Measurements from ENCODE around the gene CELSR2. TPM values are rescaled to one million over a fixed set of nuclear protein-coding genes. Genes with fewer than 3 reads are reported as not detected.
A peak's percentile ranks its signal among the peaks of the same experiment; 100 is the strongest.

CELSR2 gene, protein sequence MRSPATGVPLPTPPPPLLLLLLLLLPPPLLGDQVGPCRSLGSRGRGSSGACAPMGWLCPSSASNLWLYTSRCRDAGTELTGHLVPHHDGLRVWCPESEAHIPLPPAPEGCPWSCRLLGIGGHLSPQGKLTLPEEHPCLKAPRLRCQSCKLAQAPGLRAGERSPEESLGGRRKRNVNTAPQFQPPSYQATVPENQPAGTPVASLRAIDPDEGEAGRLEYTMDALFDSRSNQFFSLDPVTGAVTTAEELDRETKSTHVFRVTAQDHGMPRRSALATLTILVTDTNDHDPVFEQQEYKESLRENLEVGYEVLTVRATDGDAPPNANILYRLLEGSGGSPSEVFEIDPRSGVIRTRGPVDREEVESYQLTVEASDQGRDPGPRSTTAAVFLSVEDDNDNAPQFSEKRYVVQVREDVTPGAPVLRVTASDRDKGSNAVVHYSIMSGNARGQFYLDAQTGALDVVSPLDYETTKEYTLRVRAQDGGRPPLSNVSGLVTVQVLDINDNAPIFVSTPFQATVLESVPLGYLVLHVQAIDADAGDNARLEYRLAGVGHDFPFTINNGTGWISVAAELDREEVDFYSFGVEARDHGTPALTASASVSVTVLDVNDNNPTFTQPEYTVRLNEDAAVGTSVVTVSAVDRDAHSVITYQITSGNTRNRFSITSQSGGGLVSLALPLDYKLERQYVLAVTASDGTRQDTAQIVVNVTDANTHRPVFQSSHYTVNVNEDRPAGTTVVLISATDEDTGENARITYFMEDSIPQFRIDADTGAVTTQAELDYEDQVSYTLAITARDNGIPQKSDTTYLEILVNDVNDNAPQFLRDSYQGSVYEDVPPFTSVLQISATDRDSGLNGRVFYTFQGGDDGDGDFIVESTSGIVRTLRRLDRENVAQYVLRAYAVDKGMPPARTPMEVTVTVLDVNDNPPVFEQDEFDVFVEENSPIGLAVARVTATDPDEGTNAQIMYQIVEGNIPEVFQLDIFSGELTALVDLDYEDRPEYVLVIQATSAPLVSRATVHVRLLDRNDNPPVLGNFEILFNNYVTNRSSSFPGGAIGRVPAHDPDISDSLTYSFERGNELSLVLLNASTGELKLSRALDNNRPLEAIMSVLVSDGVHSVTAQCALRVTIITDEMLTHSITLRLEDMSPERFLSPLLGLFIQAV (N-terminal part only)
- under 1 TPM in 2 of 6 donors, not detected in 4; 0.06 to 0.17 TPM for polyA plus RNA-seq (ENCODE audit: low read depth in 6 of 6)

DNA sequence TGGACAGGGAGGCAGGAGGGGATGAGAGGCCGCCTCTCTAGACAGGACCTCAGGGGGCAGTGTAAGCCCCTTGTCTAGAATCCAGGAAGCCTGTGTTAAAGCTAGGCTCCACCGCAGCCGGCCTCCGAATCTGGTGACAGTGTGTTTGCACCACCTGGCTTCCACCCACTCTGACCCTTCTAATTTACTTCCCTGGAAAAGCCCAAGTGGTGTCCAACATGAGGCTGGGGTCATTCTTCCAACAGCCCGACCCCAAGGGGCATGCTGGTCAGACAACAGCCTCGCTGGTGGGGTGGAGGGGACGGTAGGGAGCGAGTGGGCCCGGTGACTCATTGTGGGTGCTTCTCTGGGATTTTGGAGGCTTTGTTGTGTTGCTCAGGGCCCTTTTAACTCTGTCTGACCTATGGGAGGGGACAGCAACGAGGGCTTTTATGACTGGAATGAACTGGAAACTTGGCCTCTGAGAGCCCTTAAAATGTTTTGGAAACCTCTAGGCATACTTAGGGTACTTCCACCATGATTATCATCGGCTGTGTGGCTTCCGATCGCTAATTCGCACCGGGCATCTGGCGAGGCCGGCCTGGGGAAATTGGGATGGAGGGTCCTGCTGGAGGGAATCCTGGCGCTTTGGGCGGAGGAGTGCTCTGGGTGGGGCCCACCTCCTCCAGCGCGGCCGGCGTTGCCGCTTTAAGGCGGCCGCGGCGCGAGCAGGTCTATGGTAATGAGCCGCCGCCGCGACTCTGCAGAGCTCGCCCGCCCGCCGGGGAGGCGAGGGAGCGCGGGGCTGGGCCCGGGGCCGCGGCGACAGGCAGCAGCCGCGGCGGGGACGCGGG, at the start of gene CELSR2:
TSS of gene CELSR2 (plus strand) at position 743 of the 833 bp plus-strand sequence. CDS start 541 bp downstream, outside the sequence.
- ATAC-seq (ENCODE audit: low read depth in 2 of 2) (peak; percentile 90), DNase-seq (peak; percentile 57)
- Mint-ChIP-seq H3K36me3 (no peaks in the 10 kb centered on the region), H3K4me1 (peaks cover 9 to 25% (median 11%) of the 10 kb centered on the region in 3 donors), H3K27ac (no peak within 1 kb of the TSS), H3K27me3 (peaks cover 25 to 59% (median 44%) of the 10 kb centered on the region in 3 donors), H3K4me3 (peak within 1 kb of the TSS; percentile 71 to 84 (median 76)), H3K9me3 (no peaks in the 10 kb centered on the region)

DNA sequence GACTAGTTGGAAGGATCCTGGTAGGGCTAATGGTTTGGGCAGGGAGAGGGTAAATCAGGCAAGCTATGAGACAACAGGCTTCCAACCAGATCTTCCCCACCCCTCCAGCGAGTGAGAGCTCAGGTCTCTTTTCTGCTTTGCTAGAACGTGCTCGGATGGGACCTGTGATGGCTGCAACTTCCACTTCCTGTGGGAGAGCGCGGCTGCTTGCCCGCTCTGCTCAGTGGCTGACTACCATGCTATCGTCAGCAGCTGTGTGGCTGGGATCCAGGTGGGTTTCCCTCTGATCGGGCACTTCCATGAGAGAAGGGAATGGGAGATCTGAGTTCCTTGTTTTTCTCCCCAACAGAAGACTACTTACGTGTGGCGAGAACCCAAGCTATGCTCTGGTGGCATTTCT, 49.6 kb upstream of the CELSR2 start:
- no peak for DNase-seq
- H3K27me3 Mint-ChIP-seq, result peaks cover 0 to 22% (median 0%) of the 10 kb centered on the region in 3 donors

DNA sequence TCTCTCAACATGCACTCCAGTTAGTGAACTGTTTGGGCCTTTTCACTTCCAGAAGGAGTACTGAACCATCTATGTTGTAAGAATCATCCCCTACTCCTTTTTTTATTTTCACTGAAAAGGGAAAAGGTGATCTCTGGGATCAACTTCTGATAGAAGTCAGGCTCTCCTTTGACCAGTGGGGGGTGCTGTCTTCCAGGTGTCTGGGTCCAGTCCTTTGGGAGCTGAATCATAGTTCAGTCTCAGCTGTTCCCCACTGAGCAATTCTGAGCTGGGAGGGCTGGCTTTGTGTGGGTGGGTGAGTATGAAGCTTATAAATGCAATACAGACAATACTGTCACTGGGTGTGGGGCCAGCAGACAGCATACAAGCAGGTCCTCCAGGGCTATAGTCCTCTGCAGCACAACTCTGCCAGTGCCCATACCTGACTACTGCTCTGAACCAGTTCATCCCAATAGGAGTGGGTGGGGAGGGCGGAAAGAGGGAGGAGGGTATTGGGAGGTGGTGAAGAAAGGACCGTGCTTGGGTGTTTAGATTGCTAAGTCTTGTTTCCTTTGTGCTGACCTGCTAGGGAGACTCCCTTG, 48.1 kb upstream of the CELSR2 start:
- ATAC-seq (ENCODE audit: low read depth in 2 of 2) (no peak), DNase-seq (no peak)
- H3K9me3 Mint-ChIP-seq, result no peaks in the 10 kb centered on the region
- H3K4me3 Mint-ChIP-seq, result peak overlapping the region in 1 of 8 donors; percentile 52
- H3K4me1 Mint-ChIP-seq, result peaks cover 4 to 19% (median 17%) of the 10 kb centered on the region in 3 donors
- no peaks in the 10 kb centered on the region for H3K36me3 Mint-ChIP-seq
- no peak overlapping the region for H3K27ac Mint-ChIP-seq
- peaks cover 0 to 22% (median 0%) of the 10 kb centered on the region in 3 donors for H3K27me3 Mint-ChIP-seq

More for the DNA sequence above, 49.6 kb upstream of the CELSR2 start:
- peak in 1 of 2 donors; percentile 48 for ATAC-seq (ENCODE audit: low read depth in 2 of 2)
- Mint-ChIP-seq H3K27ac (peak overlapping the region in 1 of 6 donors; percentile 27), H3K9me3 (no peaks in the 10 kb centered on the region), H3K36me3 (no peaks in the 10 kb centered on the region), H3K4me3 (peak overlapping the region in 6 of 8 donors; percentile 15 to 62 (median 40)), H3K4me1 (peaks cover 4 to 19% (median 17%) of the 10 kb centered on the region in 3 donors)

DNA sequence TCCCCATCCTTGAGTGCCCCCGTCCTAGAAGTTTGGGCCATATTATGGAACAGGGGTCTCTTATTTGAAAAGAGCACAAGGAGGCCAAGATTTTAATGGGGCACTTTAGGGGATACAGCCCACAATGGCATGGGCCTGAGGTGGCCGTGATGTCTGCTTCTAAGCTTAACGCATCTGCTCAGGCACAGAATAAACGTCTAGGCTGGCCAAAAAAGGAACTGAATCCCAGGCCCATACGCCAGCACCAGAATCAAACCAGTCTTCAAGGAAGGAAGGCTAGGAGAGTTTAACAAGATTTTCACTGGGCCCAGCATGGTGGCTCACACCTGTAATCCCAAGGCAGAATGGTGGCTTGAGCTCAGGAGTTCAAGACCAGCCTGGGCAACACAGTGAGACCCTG, 44.9 kb upstream of the CELSR2 start:
- no peak overlapping the region for H3K4me3 Mint-ChIP-seq

DNA sequence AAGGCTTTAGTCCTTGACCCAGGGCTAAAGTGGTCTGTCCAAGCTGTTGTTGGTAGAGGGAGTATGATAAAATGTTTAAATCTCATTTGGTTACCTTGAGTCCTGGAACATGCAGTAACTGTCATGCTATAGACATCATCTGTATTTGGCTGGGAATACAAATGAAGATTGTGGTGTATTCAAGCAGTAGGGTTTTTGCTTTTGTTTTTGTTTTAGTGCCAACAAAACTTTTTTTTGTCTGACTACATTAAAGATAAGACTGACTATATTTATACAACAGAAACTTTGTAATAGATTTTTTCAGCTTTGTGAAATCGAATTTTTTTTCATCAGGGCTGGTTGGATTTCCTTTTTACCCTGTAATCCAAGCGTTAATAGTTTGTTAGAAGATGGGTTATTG, 43.0 kb upstream of the CELSR2 start:
- no peak overlapping the region for H3K27ac Mint-ChIP-seq
- ATAC-seq (ENCODE audit: low read depth in 2 of 2) (no peak), DNase-seq (no peak)
- H3K27me3 Mint-ChIP-seq, result peaks cover 0 to 13% (median 0%) of the 10 kb centered on the region in 3 donors
- no peak overlapping the region for H3K4me3 Mint-ChIP-seq
- no peaks in the 10 kb centered on the region for H3K9me3 Mint-ChIP-seq
- no peaks in the 10 kb centered on the region for H3K36me3 Mint-ChIP-seq
- H3K4me1 Mint-ChIP-seq, result peaks cover 5 to 7% (median 5%) of the 10 kb centered on the region in 3 donors

More for the DNA sequence above, 44.9 kb upstream of the CELSR2 start:
- no peaks in the 10 kb centered on the region for H3K9me3 Mint-ChIP-seq
- no peaks in the 10 kb centered on the region for H3K36me3 Mint-ChIP-seq
- ATAC-seq (ENCODE audit: low read depth in 2 of 2) (peak; percentile 75 to 80), DNase-seq (no peak)
- peaks cover 5 to 14% (median 11%) of the 10 kb centered on the region in 3 donors for H3K4me1 Mint-ChIP-seq
- peak overlapping the region in 4 of 6 donors; percentile 31 to 65 (median 44) for H3K27ac Mint-ChIP-seq
- H3K27me3 Mint-ChIP-seq, result peaks cover 0 to 18% (median 0%) of the 10 kb centered on the region in 3 donors

DNA sequence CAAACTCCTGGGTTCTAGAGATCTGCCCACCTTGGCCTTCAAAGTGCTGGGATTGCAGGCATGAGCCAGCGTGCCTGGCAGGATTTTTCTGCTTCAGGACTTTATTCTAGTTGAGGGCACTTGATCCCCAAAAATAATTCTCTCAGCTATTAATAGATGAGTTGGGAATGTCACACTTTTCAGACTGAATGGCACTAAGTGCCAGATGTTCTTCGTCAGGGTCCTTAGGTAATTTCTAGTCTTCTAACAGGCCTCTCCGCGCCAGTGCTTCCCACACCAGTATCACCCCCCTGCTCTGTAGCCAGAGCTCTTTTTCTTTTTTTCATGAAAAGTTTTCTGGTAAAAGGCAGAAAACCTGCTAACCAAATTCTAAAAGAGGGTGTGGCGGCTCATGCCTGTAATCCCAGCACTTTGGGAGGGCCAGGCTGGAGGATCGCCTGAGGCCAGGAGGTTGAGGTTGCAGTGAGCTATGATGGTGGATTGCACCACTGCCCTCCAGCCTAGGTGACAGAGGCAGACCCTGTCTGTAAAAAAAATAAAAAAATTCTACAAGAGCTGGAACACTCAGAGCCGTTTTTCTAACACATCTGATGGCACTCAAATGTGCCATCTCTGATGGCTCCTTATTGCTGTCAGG, 41.8 kb upstream of the CELSR2 start:
- H3K4me1 Mint-ChIP-seq, result peaks cover 5 to 7% (median 5%) of the 10 kb centered on the region in 3 donors
- no peak overlapping the region for H3K4me3 Mint-ChIP-seq
- H3K27ac Mint-ChIP-seq, result no peak overlapping the region
- no peaks in the 10 kb centered on the region for H3K36me3 Mint-ChIP-seq
- ATAC-seq (ENCODE audit: low read depth in 2 of 2), result no peak
- DNase-seq, result no peak
- H3K9me3 Mint-ChIP-seq, result no peaks in the 10 kb centered on the region
- peaks cover 0 to 13% (median 0%) of the 10 kb centered on the region in 3 donors for H3K27me3 Mint-ChIP-seq

DNA sequence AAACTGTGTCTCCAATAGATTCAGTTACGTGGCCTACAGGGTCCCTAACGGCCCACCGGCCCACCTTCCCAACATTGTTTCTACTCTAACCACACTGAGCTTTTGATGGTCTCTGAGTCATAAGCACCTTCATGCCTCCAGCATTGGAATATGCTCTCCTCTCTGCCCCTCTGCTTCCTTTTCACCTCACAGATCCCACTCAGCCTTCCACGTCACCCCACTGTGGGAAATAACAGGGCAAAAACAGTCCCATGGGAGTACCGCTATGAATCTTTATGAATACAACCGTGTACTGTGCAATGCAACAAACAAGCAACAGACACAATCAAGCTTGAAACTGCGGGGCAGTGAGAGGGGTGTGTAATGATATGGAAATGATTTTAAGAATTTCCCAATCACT, 40.9 kb upstream of the CELSR2 start:
- peaks cover 0 to 8% (median 0%) of the 10 kb centered on the region in 3 donors for H3K27me3 Mint-ChIP-seq
- H3K27ac Mint-ChIP-seq, result peak overlapping the region in 1 of 6 donors; percentile 51
- H3K4me3 Mint-ChIP-seq, result peak overlapping the region in 1 of 8 donors; percentile 17
- DNase-seq, result no peak
- H3K4me1 Mint-ChIP-seq, result peaks cover 5 to 7% (median 7%) of the 10 kb centered on the region in 3 donors
- no peaks in the 10 kb centered on the region for H3K36me3 Mint-ChIP-seq
- no peak for ATAC-seq (ENCODE audit: low read depth in 2 of 2)
- H3K9me3 Mint-ChIP-seq, result no peaks in the 10 kb centered on the region

DNA sequence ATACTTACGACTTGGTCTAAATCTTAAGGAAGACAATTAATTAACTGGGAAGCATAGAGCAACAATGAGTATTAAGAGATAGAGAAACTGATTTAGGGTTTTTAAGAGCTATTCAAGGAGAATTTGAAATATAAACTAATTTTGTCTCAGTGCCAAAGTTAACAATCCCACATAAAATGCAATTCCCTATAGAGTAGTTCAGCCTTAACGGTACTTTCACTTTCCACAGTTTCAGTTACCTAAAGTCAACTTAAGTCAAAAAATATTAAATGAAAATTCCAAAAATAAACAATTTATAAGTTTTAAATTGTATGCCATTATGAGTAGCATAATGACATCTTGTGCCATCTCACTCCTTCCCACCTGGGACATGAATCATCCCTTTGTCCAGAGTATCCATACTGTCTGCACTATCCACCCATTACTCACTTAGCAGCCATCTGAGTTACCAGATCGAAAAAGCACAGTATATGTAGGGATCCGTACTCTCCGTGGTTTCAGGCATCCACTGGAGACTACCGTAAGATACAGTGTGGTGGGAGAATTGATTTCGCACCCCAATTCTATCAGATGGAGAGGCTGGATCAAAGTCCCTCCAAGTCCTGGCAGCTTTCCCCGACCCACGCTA, 40.4 kb upstream of the CELSR2 start:
- ATAC-seq (ENCODE audit: low read depth in 2 of 2) (no peak), DNase-seq (no peak)
- Mint-ChIP-seq H3K27ac (no peak overlapping the region), H3K9me3 (no peaks in the 10 kb centered on the region), H3K36me3 (no peaks in the 10 kb centered on the region), H3K4me1 (peaks cover 5 to 8% (median 7%) of the 10 kb centered on the region in 3 donors), H3K27me3 (peaks cover 0 to 8% (median 0%) of the 10 kb centered on the region in 3 donors), H3K4me3 (peak overlapping the region in 1 of 8 donors; percentile 17)

DNA sequence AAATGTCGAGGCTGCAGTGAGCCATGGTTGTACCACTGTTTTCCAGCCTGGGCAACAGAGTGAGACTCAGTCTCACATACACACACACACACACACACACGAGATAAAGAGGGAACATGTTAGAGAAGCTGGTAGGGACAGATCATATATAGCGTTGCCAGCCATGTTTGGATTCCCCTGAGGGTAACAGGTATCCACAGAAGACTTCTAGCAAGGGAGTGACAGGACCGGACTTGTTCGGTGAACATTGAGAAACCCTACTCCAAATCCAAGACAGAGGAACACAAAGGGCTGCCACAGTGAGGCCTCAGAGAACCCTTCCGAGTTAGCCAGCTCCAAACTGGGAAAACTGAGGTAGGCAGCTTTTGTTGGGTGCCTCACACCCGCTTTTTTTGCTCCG, 39.3 kb upstream of the CELSR2 start:
- no peak overlapping the region for H3K4me3 Mint-ChIP-seq
- no peaks in the 10 kb centered on the region for H3K36me3 Mint-ChIP-seq
- peaks cover 9 to 18% (median 14%) of the 10 kb centered on the region in 3 donors for H3K4me1 Mint-ChIP-seq
- DNase-seq (no peak), ATAC-seq (ENCODE audit: low read depth in 2 of 2) (no peak)
- no peaks in the 10 kb centered on the region for H3K9me3 Mint-ChIP-seq
- H3K27ac Mint-ChIP-seq, result peak overlapping the region in 1 of 6 donors; percentile 75
- H3K27me3 Mint-ChIP-seq, result peaks cover 0 to 8% (median 0%) of the 10 kb centered on the region in 3 donors

DNA sequence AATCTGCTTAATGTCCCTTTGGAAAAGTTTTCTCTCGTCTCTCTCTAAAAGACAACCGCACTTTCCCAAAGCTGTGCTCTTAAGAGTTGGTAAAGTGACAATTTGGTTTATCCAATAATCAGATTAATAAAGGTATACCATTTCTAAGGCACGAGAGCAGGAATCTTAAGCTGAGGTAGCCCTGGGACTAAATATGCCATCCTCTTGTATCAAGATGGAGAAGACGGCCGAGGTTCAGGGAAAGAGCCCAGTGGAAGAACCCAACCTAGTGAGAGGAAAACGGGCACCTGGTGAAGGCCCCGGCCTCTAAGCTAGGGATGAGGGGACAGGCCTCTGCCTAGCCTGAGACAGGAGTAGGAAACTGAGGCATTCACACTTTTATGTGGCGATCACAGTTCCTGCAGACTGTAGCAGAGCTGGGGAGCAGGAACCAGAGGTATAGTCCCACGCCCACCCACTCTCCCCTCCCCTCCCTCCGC, 36.0 kb upstream of the CELSR2 start:
- no peaks in the 10 kb centered on the region for H3K9me3 Mint-ChIP-seq
- peak overlapping the region; percentile 96 to 100 (median 99) for H3K4me3 Mint-ChIP-seq
- ATAC-seq (ENCODE audit: low read depth in 2 of 2), result no peak
- H3K27me3 Mint-ChIP-seq, result peaks cover 0 to 8% (median 0%) of the 10 kb centered on the region in 3 donors
- peaks cover 28 to 39% (median 29%) of the 10 kb centered on the region in 3 donors for H3K4me1 Mint-ChIP-seq
- peak overlapping the region in 4 of 6 donors; percentile 88 to 98 (median 96) for H3K27ac Mint-ChIP-seq
- peaks cover 0 to under 1% of the 10 kb centered on the region in 2 donors for H3K36me3 Mint-ChIP-seq
- DNase-seq, result no peak

All from naive B cell (primary cell).